G401.6 (cell line): ENCODE data around the gene ATG101.
"Not testable (repeated sequence)": the region's sequence is repeated elsewhere in the genome, so short reads cannot be mapped to it uniquely, and the experiment has no call there.

Experiments
- FAIRE-seq: peaks from 2 replicates; lab custom pipeline; 2012; peaks lifted over from hg19 to GRCh38; lab: Jason Lieb, UNC

Gene ATG101

GRCh38 chr12:52080403-52081251, 10.8 kb downstream of the ATG101 start:
- FAIRE-seq: no peak

- FAIRE-seq: no peak
Observed at GRCh38 chr12:52081263-52081733, 11.5 kb downstream of the ATG101 start.

- no peak for FAIRE-seq
Observed at GRCh38 chr12:52082026-52082668, 12.4 kb downstream of the ATG101 start.

GRCh38 chr12:52082669-52082987, 12.8 kb downstream of the ATG101 start:
- FAIRE-seq: no peak

GRCh38 chr12:52082988-52083637, 13.3 kb downstream of the ATG101 start:
- FAIRE-seq: no peak

- no peak for FAIRE-seq
Observed at GRCh38 chr12:52083638-52083996, 13.8 kb downstream of the ATG101 start.

- FAIRE-seq: no peak
Observed at GRCh38 chr12:52084491-52085231, 14.9 kb downstream of the ATG101 start.

- FAIRE-seq: no peak
Observed at GRCh38 chr12:52085682-52086180, 16.0 kb downstream of the ATG101 start.

GRCh38 chr12:52086366-52086765, 16.6 kb downstream of the ATG101 start:
- no peak for FAIRE-seq

- FAIRE-seq: no peak
Observed at GRCh38 chr12:52086944-52087835, 17.4 kb downstream of the ATG101 start.

- FAIRE-seq: no peak
Observed at GRCh38 chr12:52087961-52088820, 18.4 kb downstream of the ATG101 start.

GRCh38 chr12:52089491-52089890, 19.7 kb downstream of the ATG101 start:
- FAIRE-seq: no peak

- FAIRE-seq: no peak
Observed at GRCh38 chr12:52090291-52090690, 20.5 kb downstream of the ATG101 start.

- FAIRE-seq: no peak
Observed at GRCh38 chr12:52091061-52091460, 21.3 kb downstream of the ATG101 start.

GRCh38 chr12:52091869-52092268, 22.1 kb downstream of the ATG101 start:
- FAIRE-seq: no peak

GRCh38 chr12:52093346-52093745, 23.6 kb downstream of the ATG101 start:
- FAIRE-seq: no peak

- peak; percentile 78 for FAIRE-seq
Observed at GRCh38 chr12:52096332-52097044, 26.7 kb downstream of the ATG101 start.

GRCh38 chr12:52097045-52097666, 27.4 kb downstream of the ATG101 start:
- FAIRE-seq: no peak

- FAIRE-seq: not testable (repeated sequence)
Observed at GRCh38 chr12:52104431-52105089, 34.8 kb downstream of the ATG101 start.
